GM12878 (cell line): ENCODE results near the gene ANKRD23.

Experiments
- BCL3 ChIP-seq: IDR thresholded peaks from 2 replicates; pipeline ENCODE4 v1.6.1; 2011; ENCODE audit warnings: borderline replicate concordance, low read depth, mild to moderate bottlenecking, moderate library complexity, low read length; ENCODE audit not compliant: insufficient read depth, poor library complexity, severe bottlenecking
- POLR2A ChIP-seq: IDR thresholded peaks from 2 replicates; pipeline ENCODE4 v1.6.1; 2011; ENCODE audit warnings: low read depth, mild to moderate bottlenecking, low read length
- RFX5 ChIP-seq: IDR thresholded peaks from 2 replicates; pipeline ENCODE4 v1.6.1; 2011; ENCODE audit warnings: low read depth, low read length, improper control_type of control experiment
- YBX1 ChIP-seq: fragments of 450-650 bp; IDR thresholded peaks from 2 replicates; pipeline ENCODE4 v1.6.1; 2016; ENCODE audit warnings: antibody characterized with exemption

DNA sequence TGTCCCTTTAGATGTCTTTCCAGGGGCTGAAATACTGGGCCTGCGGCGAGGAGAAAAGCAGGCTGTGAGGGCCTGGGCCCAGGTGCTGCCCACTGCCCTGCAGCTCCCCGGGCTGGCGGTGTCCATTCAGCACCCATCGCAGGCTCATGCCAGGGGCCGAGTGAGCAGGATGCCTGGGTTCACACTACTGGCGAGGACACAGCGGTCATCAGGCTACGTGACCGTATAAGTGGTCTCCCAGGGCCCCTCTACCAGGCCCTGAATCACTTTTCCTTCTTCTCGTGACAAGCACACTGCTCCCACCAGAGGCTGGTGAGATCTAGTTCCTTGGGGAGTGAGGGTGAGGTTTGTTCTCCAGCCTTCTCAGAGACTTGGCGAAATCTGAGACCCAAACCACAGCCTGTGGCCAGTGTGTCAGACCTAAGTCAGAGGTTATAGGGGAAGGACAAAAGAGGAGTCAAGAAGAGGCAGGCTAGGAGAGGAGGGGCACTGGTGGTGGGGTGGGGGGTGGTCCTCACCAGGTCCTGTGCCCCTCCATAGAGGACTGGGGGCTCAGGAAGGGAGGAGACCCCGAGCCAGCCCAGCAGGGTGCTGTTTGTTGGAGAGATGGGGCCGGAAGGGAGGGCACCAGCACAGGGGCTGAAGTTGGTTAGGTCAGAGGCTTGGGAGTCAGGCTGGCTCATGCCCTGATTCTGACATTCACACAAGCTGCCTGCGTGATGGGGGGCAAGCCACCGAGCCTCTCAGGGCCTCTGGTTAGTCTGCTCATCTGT is 32.6 kb upstream of the ANKRD23 start:
- TF ChIP-seq RFX5 (no peak), BCL3 (no peak), YBX1 (no peak), POLR2A (no peak)
